ENCODE data around the gene AMELY. TPM values are rescaled to one million over a fixed set of nuclear protein-coding genes. Genes with fewer than 3 reads are reported as not detected.

AMELY gene
- polyA plus RNA-seq (2013, experiment 1 of 2): 0.32 TPM
- 0.14 TPM for polyA plus RNA-seq (2013, experiment 2 of 2)

DNA sequence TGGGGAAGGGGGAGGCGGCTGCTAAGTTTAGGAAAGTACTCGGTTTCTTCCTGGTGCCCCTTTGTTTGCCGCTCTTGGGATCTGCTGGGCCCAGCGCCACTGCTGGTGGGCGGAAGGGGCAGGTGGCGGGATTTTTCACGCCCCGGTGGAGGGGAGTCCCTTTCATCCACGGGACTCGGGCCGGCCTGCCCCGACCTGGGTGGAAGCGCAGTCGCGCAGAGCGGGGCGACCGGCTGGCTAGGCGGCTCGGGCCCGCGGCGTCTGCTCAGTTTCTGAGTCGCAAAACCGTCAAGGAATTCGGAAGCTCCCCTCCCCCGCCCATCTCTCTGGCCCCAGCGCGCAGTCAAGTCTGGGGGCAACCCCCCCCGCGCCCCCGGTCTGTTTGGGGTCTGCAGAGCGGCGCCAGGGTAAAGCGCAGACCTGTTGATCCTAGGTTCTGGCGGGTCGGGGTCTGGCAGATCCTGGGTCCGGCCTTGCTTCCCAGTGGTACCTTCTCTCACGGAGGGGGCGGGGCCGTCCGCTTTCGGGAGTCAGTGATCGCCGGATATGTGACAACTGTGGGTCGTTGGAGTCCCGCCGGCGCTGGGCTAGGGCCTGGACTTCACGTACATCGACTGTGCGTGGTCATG lies at the start of gene AMELY:
Gene AMELY, minus strand, starts transcription at position 500 of the 629 bp plus-strand sequence. CDS start 39,144 bp downstream, outside the sequence.
- Histone ChIP-seq H3K23ac (ENCODE audit: low read length) (peak within 1 kb of the TSS; percentile 24), H3K9ac (ENCODE audit: low read length) (peak within 1 kb of the TSS; percentile 88), H3K4me2 (ENCODE audit: low read length) (peak within 1 kb of the TSS; percentile 57), H4K8ac (ENCODE audit: low read depth, low read length) (no peak within 1 kb of the TSS), H3K4me1 (ENCODE audit: control insufficient read depth, low read depth, low read length) (no peaks in the 10 kb centered on the region), H3K27ac (ENCODE audit: low read depth, low read length) (peak within 1 kb of the TSS; percentile 76), H3K79me2 (ENCODE audit: control insufficient read depth, insufficient read depth, low read length) (peaks cover 28% of the 10 kb centered on the region), H3K79me1 (ENCODE audit: low read length) (no peaks in the 10 kb centered on the region), H2AK5ac (ENCODE audit: low read length) (no peak within 1 kb of the TSS), H4K5ac (ENCODE audit: low read length) (no peak within 1 kb of the TSS), H3K18ac (ENCODE audit: low read length) (peak within 1 kb of the TSS; percentile 95), H3K56ac (ENCODE audit: low read length) (peak within 1 kb of the TSS; percentile 90), H3K4me3 (ENCODE audit: low read length) (peak within 1 kb of the TSS; percentile 74), H3K36me3 (ENCODE audit: control insufficient read depth, insufficient read depth, low read length) (no peaks in the 10 kb centered on the region), H3K4ac (ENCODE audit: low read depth, low read length) (peak within 1 kb of the TSS; percentile 89), H2BK15ac (replicated peaks; ENCODE audit: low read depth) (no peak within 1 kb of the TSS), H2BK120ac (ENCODE audit: low read depth, low read length) (no peak within 1 kb of the TSS), H3K27me3 (ENCODE audit: insufficient read depth, low read length, poor library complexity) (no peaks in the 10 kb centered on the region), H2BK5ac (ENCODE audit: low read length) (no peak within 1 kb of the TSS)
- peak; percentile 66 for DNase-seq
- no CpG with 5 or more reads among the region's 52 CpGs for WGBS (ENCODE audit: extremely low coverage, insufficient coverage, low lambda C conversion rate)

DNA sequence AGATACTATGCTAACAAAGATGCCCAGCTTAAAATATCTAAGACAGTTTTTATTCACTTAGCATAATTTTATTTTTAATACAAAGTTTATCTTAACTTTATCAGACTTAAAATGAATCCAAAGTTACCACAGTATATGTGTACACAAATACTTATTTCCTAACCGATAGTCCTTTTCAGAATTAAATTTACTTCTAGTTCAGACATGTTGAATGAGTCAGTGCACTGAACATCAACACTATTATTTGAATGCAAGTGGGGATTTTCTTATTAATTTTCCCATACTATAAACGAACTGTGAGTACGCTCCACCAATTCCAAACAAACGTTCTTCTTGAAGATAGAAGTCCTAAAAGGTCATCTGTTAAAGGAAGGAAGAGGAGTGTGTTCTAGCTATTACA lies 38.4 kb upstream of the AMELY start:
- Histone ChIP-seq H2BK15ac (replicated peaks; ENCODE audit: low read depth) (no peak overlapping the region), H3K4me1 (ENCODE audit: control insufficient read depth, low read depth, low read length) (no peaks in the 10 kb centered on the region), H3K27me3 (ENCODE audit: insufficient read depth, low read length, poor library complexity) (no peaks in the 10 kb centered on the region), H3K9ac (ENCODE audit: low read length) (no peak overlapping the region), H3K36me3 (ENCODE audit: control insufficient read depth, insufficient read depth, low read length) (no peaks in the 10 kb centered on the region), H4K5ac (ENCODE audit: low read length) (no peak overlapping the region), H2BK120ac (ENCODE audit: low read depth, low read length) (no peak overlapping the region), H3K79me1 (ENCODE audit: low read length) (no peaks in the 10 kb centered on the region), H3K4me2 (ENCODE audit: low read length) (no peak overlapping the region), H2BK5ac (ENCODE audit: low read length) (no peak overlapping the region), H3K23ac (ENCODE audit: low read length) (no peak overlapping the region), H3K18ac (ENCODE audit: low read length) (no peak overlapping the region), H3K79me2 (ENCODE audit: control insufficient read depth, insufficient read depth, low read length) (no peaks in the 10 kb centered on the region), H2AK5ac (ENCODE audit: low read length) (no peak overlapping the region), H3K56ac (ENCODE audit: low read length) (no peak overlapping the region), H3K4me3 (ENCODE audit: low read length) (no peak overlapping the region), H3K27ac (ENCODE audit: low read depth, low read length) (no peak overlapping the region), H3K4ac (ENCODE audit: low read depth, low read length) (no peak overlapping the region), H4K8ac (ENCODE audit: low read depth, low read length) (no peak overlapping the region)
- no CpG with 5 or more reads among the region's 4 CpGs for WGBS (ENCODE audit: extremely low coverage, insufficient coverage, low lambda C conversion rate)
- no peak for DNase-seq

GRCh38 chrY:6948378-6948777 lies 36.8 kb upstream of the AMELY start:
- no peak overlapping the region for H2AK5ac ChIP-seq (ENCODE audit: low read length)
- H2BK120ac ChIP-seq (ENCODE audit: low read depth, low read length): no peak overlapping the region
- no peaks in the 10 kb centered on the region for H3K79me2 ChIP-seq (ENCODE audit: control insufficient read depth, insufficient read depth, low read length)
- no peak overlapping the region for H2BK15ac ChIP-seq (replicated peaks; ENCODE audit: low read depth)
- no CpG with 5 or more reads among the region's 13 CpGs for WGBS (ENCODE audit: extremely low coverage, insufficient coverage, low lambda C conversion rate)
- no peak overlapping the region for H3K9ac ChIP-seq (ENCODE audit: low read length)
- H3K56ac ChIP-seq (ENCODE audit: low read length): no peak overlapping the region
- H3K4me3 ChIP-seq (ENCODE audit: low read length): no peak overlapping the region
- DNase-seq: no peak
- no peak overlapping the region for H3K23ac ChIP-seq (ENCODE audit: low read length)
- no peak overlapping the region for H4K5ac ChIP-seq (ENCODE audit: low read length)
- no peak overlapping the region for H4K8ac ChIP-seq (ENCODE audit: low read depth, low read length)
- H2BK5ac ChIP-seq (ENCODE audit: low read length): no peak overlapping the region
- no peak overlapping the region for H3K4me2 ChIP-seq (ENCODE audit: low read length)
- H3K36me3 ChIP-seq (ENCODE audit: control insufficient read depth, insufficient read depth, low read length): no peaks in the 10 kb centered on the region
- no peak overlapping the region for H3K18ac ChIP-seq (ENCODE audit: low read length)
- no peaks in the 10 kb centered on the region for H3K79me1 ChIP-seq (ENCODE audit: low read length)
- no peak overlapping the region for H3K4ac ChIP-seq (ENCODE audit: low read depth, low read length)
- no peak overlapping the region for H3K27ac ChIP-seq (ENCODE audit: low read depth, low read length)
- no peaks in the 10 kb centered on the region for H3K27me3 ChIP-seq (ENCODE audit: insufficient read depth, low read length, poor library complexity)
- H3K4me1 ChIP-seq (ENCODE audit: control insufficient read depth, low read depth, low read length): no peaks in the 10 kb centered on the region

DNA sequence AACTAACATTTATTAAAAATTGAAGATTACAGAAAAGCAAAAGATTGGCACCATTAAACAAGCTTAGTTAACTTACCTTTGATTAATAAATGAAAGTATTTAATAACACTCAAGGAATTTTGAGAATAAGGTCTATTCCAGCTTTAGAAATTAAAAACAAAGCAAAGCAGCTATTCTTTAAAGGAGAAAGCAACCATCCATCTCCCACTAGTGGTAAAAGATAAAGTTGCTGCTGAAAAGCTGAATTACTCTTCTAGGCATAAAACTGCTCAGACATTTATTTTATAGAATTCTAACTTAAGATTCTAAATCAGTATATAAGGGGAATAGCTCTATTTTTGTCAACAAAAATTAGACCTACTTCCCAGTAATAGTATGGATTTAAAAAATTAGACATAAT lies 36.1 kb upstream of the AMELY start:
- Histone ChIP-seq H3K4me3 (ENCODE audit: low read length) (no peak overlapping the region), H3K9ac (ENCODE audit: low read length) (no peak overlapping the region), H4K5ac (ENCODE audit: low read length) (no peak overlapping the region), H3K4ac (ENCODE audit: low read depth, low read length) (no peak overlapping the region), H3K36me3 (ENCODE audit: control insufficient read depth, insufficient read depth, low read length) (no peaks in the 10 kb centered on the region), H3K23ac (ENCODE audit: low read length) (no peak overlapping the region), H2BK15ac (replicated peaks; ENCODE audit: low read depth) (no peak overlapping the region), H3K56ac (ENCODE audit: low read length) (no peak overlapping the region), H3K79me2 (ENCODE audit: control insufficient read depth, insufficient read depth, low read length) (no peaks in the 10 kb centered on the region), H3K27me3 (ENCODE audit: insufficient read depth, low read length, poor library complexity) (no peaks in the 10 kb centered on the region), H2BK5ac (ENCODE audit: low read length) (no peak overlapping the region), H3K4me2 (ENCODE audit: low read length) (no peak overlapping the region), H3K27ac (ENCODE audit: low read depth, low read length) (no peak overlapping the region), H3K4me1 (ENCODE audit: control insufficient read depth, low read depth, low read length) (no peaks in the 10 kb centered on the region), H2BK120ac (ENCODE audit: low read depth, low read length) (no peak overlapping the region), H4K8ac (ENCODE audit: low read depth, low read length) (no peak overlapping the region), H2AK5ac (ENCODE audit: low read length) (no peak overlapping the region), H3K18ac (ENCODE audit: low read length) (no peak overlapping the region), H3K79me1 (ENCODE audit: low read length) (no peaks in the 10 kb centered on the region)
- peak; percentile 3 for DNase-seq

GRCh38 chrY:6935497-6935896 lies 23.9 kb upstream of the AMELY start:
- Histone ChIP-seq H4K8ac (ENCODE audit: low read depth, low read length) (no peak overlapping the region), H3K4ac (ENCODE audit: low read depth, low read length) (no peak overlapping the region), H2BK5ac (ENCODE audit: low read length) (no peak overlapping the region), H3K79me2 (ENCODE audit: control insufficient read depth, insufficient read depth, low read length) (no peaks in the 10 kb centered on the region), H3K4me2 (ENCODE audit: low read length) (no peak overlapping the region), H2BK15ac (replicated peaks; ENCODE audit: low read depth) (no peak overlapping the region), H3K27me3 (ENCODE audit: insufficient read depth, low read length, poor library complexity) (no peaks in the 10 kb centered on the region), H3K4me1 (ENCODE audit: control insufficient read depth, low read depth, low read length) (no peaks in the 10 kb centered on the region), H3K79me1 (ENCODE audit: low read length) (no peaks in the 10 kb centered on the region), H3K36me3 (ENCODE audit: control insufficient read depth, insufficient read depth, low read length) (no peaks in the 10 kb centered on the region), H3K18ac (ENCODE audit: low read length) (no peak overlapping the region), H3K4me3 (ENCODE audit: low read length) (no peak overlapping the region), H4K5ac (ENCODE audit: low read length) (no peak overlapping the region), H2BK120ac (ENCODE audit: low read depth, low read length) (no peak overlapping the region), H3K23ac (ENCODE audit: low read length) (no peak overlapping the region), H3K56ac (ENCODE audit: low read length) (no peak overlapping the region), H2AK5ac (ENCODE audit: low read length) (no peak overlapping the region), H3K27ac (ENCODE audit: low read depth, low read length) (no peak overlapping the region), H3K9ac (ENCODE audit: low read length) (no peak overlapping the region)
- WGBS (ENCODE audit: extremely low coverage, insufficient coverage, low lambda C conversion rate): no CpG with 5 or more reads among the region's 2 CpGs
- DNase-seq: no peak

- H3K18ac ChIP-seq (ENCODE audit: low read length): no peak overlapping the region
- H3K4me1 ChIP-seq (ENCODE audit: control insufficient read depth, low read depth, low read length): no peaks in the 10 kb centered on the region
- H3K27me3 ChIP-seq (ENCODE audit: insufficient read depth, low read length, poor library complexity): no peaks in the 10 kb centered on the region
- H4K5ac ChIP-seq (ENCODE audit: low read length): no peak overlapping the region
- no peak overlapping the region for H3K4me3 ChIP-seq (ENCODE audit: low read length)
- H2BK120ac ChIP-seq (ENCODE audit: low read depth, low read length): no peak overlapping the region
- no peak overlapping the region for H4K8ac ChIP-seq (ENCODE audit: low read depth, low read length)
- H2AK5ac ChIP-seq (ENCODE audit: low read length): no peak overlapping the region
- WGBS (ENCODE audit: extremely low coverage, insufficient coverage, low lambda C conversion rate): no CpG with 5 or more reads among the region's 4 CpGs
- no peaks in the 10 kb centered on the region for H3K79me1 ChIP-seq (ENCODE audit: low read length)
- H3K4me2 ChIP-seq (ENCODE audit: low read length): no peak overlapping the region
- no peak overlapping the region for H2BK5ac ChIP-seq (ENCODE audit: low read length)
- H3K56ac ChIP-seq (ENCODE audit: low read length): no peak overlapping the region
- no peaks in the 10 kb centered on the region for H3K79me2 ChIP-seq (ENCODE audit: control insufficient read depth, insufficient read depth, low read length)
- H3K36me3 ChIP-seq (ENCODE audit: control insufficient read depth, insufficient read depth, low read length): no peaks in the 10 kb centered on the region
- no peak overlapping the region for H3K23ac ChIP-seq (ENCODE audit: low read length)
- no peak overlapping the region for H2BK15ac ChIP-seq (replicated peaks; ENCODE audit: low read depth)
- no peak for DNase-seq
- H3K27ac ChIP-seq (ENCODE audit: low read depth, low read length): no peak overlapping the region
- H3K9ac ChIP-seq (ENCODE audit: low read length): no peak overlapping the region
- H3K4ac ChIP-seq (ENCODE audit: low read depth, low read length): no peak overlapping the region
Observed at GRCh38 chrY:6931779-6932396, 20.3 kb upstream of the AMELY start.

All from mesendoderm (in vitro differentiated cells).